HG02973 (cell line): ENCODE measurements around the gene TGFBRAP1.

Experiments
- ATAC-seq: cut with Tn5 transposase; IDR thresholded peaks from one replicate; pipeline ENCODE4 v1.9.1; 2021; ENCODE audit warnings: moderate library complexity; ENCODE audit not compliant: unreplicated experiment

Gene TGFBRAP1

GRCh38 chr2:105315314-105315713 lies 14.2 kb downstream of the TGFBRAP1 start:
- peak; percentile 61 for ATAC-seq

DNA sequence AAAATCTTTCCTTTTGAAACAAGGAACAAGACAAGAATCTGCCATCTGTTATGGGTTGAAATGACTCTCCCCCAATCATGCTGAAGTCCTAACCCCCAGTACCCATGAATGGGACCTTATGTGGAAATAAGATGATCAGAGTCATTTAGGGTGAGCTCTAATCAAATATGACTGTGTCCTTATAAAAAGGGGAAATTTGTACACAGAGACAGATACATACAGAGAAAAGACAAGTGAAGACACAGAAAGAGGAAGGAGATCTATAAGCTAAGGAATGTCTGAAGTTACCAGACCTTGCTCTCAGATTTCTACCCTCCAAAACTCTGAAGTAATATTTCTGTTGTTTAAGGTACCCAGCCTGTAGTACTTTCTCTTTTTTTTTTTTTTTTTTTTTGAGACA lies 15.7 kb downstream of the TGFBRAP1 start:
- ATAC-seq: peak; percentile 51

- ATAC-seq: no peak
These were observed 20.4 kb downstream of the TGFBRAP1 start for GRCh38 chr2:105309147-105309545.

DNA sequence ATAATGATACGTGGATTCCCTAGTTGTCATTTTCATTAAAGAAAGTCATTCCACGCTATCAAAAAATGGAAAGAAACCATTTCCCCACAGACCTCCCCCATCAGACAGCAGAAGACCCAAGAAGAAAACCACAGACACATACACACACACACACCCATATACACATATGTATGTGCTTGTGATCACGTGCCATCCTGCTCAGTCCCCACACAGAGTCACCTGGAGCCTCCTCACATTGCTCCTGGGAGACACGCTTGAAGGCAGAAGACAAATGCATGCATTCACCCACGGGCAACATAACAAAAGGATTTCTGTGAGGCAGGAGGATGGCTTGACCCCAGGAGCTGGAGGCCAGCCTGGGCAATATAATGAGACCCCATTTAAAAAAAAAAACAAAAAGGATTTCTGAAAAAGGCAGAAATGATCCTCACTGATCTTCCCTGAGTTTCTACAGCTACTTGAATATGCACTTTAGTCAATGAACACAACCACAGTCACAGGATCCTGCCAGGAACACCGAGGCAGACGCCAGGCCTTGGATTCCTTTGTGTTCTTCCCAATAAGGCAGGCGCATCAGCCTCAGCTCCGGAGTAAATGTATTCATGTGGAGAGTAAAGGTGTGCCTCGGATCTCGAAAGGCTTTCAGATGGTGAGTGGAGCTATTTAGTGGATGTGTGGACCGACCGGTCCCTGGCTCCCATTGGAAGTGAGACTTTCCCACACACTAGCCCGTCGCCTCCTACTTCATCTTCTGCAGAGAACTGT lies 21.0 kb downstream of the TGFBRAP1 start:
- ATAC-seq: no peak

- ATAC-seq: no peak
These were observed 21.6 kb downstream of the TGFBRAP1 start for GRCh38 chr2:105307962-105308361.

- ATAC-seq: no peak
These were observed 22.0 kb downstream of the TGFBRAP1 start for GRCh38 chr2:105307550-105307949.

DNA sequence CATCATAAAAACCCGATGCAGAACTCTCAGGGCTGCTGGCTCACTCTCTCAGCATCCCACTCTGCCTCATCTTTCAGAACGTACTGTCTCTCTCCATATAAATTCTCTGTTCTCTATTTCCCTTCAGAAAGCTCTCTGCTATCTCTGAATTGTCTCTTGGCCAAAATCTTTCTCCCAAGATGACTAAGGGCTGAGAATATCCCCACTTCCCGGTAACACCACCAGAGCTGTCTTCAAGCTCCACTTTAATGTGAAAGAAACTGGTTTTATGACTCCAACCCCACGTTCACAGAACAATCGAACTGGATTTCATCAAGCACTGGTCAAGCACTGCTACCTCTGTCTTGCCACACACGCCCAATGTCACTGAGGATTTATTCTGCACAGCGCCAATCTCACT lies 22.4 kb downstream of the TGFBRAP1 start:
- no peak for ATAC-seq

DNA sequence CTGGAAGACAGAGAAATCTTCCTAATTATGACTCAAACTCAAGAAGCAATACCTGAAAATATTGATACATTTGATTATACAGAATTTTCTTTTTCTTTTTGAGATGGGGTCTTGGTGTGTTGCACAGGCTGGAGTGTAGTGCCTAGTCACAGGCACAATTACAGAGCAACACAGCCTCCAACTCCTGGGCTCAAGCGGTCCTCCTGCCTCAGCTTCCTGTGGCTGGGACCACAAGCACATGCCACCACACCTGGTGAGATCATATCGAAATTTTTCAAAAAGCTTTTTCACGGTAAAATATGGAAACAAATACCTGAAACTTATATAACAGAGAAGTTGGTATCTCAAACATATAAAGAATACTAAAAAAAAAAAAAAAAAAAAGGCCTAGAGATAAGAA lies 27.9 kb downstream of the TGFBRAP1 start:
- ATAC-seq: no peak

GRCh38 chr2:105299290-105299689 lies 30.2 kb downstream of the TGFBRAP1 start:
- no peak for ATAC-seq

DNA sequence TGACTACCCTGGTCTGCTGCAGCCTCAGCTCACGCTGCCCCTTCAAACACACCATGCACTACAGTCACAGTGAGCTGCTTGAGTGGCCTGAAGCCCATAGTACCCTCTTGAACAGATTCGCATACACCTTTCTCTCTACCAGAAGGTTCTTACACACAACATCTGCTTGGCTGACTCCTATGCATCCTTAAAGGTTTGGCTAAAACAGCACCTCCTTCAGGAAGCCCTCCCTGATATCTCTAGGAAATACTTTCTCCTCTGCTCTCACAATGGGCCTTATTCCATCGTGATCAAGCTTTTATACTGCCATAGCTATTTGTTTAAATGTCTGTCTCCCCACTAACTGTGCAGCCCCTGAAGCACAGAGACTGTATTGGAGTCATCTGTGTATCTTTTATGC lies 31.5 kb downstream of the TGFBRAP1 start:
- ATAC-seq: no peak

DNA sequence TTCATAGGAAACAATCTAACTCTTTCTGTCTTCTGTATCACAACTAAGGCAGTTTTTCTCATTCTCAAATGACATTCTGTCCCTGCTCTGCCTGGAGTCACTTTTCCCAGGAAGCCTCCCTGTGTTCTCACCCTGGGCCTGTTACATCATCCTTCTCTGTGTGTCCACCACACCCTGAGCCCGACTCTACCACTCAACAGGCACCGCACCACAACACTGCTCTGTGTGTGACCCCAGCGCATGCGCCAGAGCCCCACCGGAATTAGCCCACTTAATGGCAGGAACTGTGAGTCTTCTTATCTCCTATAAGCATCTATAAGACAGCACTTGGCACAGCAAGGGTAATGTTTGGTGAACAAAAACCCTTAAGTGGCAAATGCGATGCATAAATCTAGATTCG lies 32.3 kb downstream of the TGFBRAP1 start:
- no peak for ATAC-seq

DNA sequence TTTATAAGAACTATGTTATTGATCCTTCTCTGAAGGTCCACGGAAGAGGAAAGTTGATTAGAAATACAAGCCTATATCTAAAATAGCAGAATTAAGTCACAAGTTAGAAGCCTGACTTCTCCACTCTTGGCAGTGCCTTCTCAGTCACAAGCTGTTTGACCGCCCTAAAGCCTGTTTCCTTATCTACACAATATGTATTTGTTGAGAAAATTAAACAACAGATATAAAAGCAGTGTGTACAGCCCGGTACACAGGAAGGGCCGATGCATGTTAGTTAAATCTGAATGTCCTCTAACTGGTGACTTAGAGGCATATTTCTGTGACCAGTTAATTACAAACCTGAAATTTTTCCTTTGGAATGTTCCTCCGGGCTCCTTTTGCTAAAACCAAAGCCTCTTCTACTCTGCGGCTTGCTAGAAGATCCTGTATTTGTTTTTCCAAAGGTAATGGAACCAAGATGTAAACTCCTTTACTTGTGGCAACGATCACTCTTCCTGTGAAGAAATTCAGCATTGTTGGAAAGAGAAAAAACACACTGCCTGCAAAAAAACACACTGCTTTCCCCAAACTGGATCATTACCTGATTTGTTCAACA lies 33.4 kb downstream of the TGFBRAP1 start:
- no peak for ATAC-seq

- ATAC-seq: no peak
These were observed 34.6 kb downstream of the TGFBRAP1 start for GRCh38 chr2:105294844-105295481.

DNA sequence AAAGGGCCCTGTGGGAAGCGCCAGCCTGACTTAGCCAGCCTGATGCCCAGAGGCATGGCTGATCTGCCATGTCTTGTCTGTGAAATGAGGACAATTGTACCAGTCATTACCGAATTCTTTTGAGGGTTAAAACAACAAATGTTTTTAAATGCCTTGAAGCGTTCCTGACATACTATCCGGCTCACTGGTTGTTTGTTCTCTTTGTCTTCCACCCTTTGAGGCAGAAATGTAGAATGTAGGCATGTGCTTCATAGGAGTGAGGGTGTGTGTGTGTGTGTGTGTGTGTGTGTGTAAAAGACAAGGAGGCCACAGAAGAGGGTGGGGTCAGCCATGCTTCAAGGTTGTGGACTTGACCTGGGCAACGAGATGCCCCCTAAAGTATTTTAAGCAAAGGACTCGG lies 35.5 kb downstream of the TGFBRAP1 start:
- no peak for ATAC-seq

- no peak for ATAC-seq
These were observed 37.6 kb downstream of the TGFBRAP1 start for GRCh38 chr2:105291981-105292380.

- no peak for ATAC-seq
These were observed 38.4 kb downstream of the TGFBRAP1 start for GRCh38 chr2:105290981-105291660.

DNA sequence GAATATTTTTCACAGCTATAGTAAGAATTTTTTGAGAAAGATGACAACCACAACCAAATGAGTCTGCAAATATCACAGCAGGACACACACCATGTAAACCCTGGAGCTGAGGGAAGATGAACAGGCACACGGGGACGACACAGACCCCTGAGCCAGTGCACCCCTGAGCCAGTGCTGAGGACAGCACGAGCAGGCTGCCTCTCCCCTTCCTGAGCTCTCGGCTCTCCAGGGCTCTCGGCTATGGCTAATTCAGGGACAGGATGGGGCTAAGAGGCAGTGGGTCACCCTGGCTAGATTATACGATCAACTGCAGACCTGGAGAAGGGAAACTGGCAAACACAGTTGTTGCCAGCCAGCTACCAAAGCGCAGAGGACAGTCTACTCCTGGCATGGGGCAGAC lies 41.4 kb downstream of the TGFBRAP1 start:
- ATAC-seq: no peak

GRCh38 chr2:105287692-105288091 lies 41.8 kb downstream of the TGFBRAP1 start:
- ATAC-seq: no peak

- ATAC-seq: no peak
These were observed 46.0 kb downstream of the TGFBRAP1 start for GRCh38 chr2:105283532-105283931.

DNA sequence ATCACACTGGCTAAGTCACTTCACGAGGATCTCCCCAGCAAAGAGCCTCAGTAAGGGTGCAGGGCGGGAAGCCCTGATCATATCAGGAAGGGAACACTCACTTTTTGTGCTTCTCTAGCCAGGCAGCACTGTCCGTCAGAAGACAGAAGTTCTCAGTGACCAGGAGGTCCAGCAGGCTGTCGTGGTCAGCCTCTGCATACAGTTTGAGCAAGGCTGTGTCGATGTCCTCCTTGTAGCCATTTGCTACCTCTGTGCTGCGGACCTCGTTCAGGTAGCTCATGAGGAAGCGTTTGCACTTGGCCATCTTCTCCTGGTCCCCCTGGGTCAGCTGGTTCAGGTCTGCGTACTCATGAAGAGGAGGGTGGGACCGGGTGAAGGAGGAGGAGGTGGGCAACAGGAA lies 49.3 kb downstream of the TGFBRAP1 start:
- no peak for ATAC-seq

GRCh38 chr2:105279126-105279525 lies 50.4 kb downstream of the TGFBRAP1 start:
- ATAC-seq: no peak

DNA sequence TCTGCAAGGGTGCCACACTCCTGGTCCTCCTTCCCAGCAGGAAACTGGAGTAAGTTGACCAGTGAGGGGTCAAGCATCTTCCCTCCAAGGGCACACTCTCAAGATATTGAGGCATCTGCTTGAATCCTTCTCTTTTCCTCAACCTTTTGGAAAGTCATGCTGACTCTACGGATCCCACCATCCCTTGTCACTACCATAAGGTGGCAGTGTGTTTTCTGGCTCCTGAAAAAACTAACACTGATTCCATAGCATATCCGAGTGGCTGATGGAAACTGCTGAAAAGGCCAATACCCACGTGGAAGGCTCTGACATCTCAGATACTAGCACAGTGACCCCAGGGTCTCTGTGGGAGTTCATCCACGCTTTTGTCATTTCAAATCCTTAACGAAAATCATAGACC lies 50.9 kb downstream of the TGFBRAP1 start:
- no peak for ATAC-seq
